Measurements from ENCODE around the gene MSANTD1.

MSANTD1 gene

DNA sequence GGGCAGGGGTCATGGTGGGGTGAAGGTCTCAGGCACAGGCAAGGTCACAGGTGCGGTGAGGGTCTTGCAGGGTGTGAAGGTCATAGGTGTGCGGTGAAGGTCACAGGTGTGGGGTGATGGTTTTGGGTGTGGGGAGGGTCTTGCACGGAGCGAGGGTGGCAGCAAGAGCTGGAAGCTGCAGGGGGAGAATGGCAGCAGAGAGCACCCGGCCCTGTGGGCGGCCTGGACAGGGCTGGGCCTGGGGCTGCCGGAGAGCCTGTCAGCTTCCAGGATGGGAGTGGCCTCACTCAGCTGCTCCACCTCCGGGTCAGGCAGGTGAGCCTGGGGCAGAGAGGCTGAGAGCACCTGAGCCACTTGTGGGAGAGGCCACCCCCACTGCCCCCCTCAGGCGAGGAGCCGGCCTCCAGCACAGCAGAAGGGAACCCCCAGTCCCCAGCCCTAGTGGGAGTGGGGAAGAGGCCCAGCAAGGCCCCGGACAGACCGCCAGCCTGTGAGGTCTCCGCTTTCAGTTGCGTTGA lies 1.5 kb downstream of the MSANTD1 start:
- no peak for DNase-seq

DNA sequence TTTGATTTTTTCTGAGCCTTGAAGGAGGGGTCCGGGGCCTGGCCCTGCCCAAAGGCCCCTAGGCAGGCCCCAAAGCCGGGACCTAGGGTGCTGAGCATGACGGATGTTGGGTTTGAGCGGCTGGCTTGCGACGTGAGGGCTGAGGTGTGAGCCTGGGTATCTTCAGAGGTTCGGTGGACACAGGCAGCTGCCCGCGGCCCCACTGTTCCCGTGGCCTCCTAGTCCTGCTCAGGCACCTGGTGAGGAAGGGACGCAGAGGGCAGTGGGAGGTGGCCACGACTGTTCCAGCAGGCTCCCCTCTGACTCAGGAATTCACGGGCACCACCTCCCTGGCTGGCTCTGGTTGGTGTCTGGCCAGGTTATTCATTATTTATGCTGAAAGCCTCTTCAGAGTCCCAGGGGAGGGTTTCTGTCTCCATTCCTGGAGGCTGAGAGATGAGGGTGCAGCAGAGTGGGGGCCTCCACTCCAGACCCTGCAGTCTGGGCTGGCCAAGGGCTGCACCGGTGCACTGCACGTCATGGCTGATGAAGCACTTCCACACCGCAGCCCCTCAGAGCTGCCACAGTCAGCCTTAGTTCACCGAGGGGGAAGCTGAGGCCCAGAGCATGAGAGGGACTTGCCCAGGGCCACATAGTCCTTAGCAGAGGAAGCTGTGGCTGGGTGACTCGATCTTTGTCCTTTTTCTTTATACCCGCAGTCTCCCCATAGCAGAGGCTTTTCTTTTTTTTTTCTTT lies 2.2 kb downstream of the MSANTD1 start:
- DNase-seq = no peak

DNA sequence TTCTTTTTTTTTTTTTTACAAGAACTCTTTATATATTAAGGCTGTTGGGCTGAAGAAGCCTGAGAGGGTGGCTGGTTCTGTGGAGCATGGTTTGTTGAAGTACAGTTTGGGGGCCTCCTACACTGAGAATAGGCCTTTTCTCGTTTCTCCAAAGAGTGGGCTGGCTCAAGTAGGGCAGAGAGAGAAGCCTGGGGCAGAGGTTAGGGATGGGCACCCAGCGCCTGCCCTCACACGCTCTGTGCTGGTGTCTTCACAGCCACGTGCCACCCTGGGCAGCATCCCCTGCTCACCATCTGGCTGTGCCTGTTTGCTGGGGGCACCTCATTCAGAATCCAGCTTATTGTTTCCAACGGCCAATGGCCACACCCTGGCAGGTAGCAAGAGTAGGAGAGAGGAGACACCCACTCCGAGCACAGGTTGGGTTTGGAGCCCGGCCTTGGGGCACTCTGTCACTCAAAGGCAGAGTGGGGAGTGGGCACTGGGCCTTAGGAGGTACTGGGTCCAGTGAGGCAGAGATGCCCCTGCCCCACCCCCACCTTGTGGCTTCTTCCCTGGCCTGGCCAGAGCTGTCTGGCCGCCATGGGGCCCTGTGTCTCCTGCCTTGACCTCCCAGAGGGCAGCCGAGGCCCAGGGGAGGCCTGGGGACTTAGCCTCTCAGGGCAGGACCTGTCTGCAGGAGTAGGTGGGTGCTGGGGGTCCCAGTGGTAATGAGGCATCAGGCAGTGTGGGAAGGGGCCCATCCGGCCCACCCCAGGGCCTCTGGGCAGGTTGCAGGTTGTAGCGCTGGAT lies 2.9 kb downstream of the MSANTD1 start:
- DNase-seq = no peak

DNA sequence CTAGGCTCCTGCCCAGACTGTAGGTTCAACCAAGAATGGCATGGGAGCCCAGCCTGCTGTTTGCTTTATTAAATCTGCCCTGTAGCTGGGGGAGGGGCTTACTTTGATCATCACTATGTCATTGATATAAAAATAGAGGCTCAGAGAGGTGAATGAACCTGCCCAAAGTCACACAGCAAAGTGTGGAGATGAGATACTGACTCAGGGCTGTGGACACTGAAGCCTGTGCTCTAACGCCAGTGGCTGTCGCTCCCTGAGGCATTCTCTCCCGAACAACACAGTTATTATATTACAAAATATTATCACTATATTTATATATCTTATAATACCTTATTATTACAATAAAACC lies 3.5 kb downstream of the MSANTD1 start:
- no peak for DNase-seq

DNA sequence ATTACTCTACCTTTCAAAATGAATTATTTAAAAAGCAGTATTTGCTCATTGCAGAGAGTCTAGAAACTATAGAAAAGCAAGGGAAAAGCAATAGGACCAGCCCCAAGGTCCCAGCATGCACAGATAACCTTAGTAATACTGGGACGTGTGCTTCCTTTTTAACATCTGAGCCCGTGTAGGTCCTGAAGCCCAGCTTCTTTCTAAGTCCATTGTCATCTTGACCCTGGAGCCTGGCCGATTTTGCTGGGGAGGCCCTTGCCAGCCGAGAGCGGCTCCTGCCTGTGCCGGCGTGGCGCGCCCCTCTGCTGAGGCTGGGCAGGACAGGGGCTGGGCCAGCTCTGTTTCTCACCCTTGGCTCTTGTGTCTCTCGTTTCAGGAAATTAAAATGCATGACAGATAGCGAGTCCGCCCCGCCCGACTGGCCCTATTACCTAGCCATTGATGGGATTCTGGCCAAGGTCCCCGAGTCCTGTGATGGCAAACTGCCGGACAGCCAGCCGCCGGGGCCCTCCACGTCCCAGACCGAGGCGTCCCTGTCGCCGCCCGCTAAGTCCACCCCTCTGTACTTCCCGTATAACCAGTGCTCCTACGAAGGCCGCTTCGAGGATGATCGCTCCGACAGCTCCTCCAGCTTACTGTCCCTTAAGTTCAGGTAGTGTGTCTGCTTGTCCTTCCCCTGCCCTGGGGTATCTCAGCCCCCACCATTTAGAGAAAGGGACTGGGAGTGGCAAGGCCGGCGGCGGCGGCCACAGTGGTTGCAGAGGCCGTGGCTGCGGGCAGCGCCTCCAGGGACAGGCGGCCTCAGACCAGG lies 4.1 kb downstream of the MSANTD1 start:
- no peak for DNase-seq

DNA sequence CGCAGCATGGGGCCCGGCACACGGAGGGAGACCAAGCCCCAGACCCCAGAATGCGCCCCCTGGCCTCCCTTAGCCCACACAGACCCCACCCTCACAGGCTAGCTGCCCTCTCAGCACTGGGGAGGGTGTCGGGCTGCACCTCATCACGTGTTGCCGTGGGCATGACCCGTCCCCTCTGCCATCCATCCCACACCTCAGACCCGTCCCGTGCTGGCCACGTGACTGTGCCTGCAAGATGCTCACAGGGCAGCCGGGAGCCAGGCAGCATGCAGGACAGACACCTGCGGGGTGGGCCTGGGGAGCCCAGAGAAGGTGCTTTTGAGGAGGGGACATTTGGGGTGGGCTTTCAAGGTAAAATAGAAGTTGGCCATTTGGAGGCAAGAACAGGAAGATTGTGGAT lies 4.8 kb downstream of the MSANTD1 start:
- no peak for DNase-seq

DNA sequence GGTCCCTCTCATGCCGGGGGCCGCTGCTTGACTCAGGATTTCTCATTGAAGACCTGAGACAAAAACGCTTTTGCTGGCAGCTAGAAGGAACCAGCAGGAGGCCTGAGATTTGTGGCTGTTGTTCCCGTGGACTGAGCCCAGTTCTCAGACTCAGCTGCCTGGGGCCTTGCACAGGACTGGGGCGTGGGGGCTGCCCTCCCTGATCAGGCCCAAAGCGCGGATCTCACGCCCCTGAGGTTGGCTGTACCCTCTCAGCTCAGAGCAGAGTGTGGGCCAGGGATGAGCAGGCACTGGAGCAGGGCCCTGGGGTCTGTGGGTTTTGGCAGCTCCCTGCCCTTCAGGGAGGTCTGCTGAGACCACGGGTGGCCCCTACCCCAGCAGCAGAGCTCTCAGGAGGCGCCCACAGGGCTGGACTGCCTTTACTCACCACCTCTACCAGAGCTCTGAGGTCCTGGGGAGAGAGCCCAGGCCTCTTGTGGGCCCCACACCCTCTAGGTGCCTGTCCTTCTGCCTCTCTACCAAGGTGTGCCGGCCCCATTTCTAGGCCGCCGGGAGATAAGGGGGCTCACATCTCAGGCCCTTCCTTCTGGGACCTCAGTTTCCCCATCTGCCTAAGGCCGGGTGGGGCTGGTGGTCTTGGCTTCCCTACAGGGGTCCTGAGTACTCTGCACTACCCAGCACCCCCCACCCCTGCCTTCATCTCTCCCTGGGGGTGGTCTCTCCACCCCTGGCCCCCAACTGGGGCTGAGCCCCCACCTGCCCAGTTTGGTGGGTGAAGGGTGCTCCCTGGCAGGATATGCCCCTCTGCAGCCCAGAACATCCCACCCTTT lies 5.6 kb downstream of the MSANTD1 start:
- DNase-seq = no peak

DNA sequence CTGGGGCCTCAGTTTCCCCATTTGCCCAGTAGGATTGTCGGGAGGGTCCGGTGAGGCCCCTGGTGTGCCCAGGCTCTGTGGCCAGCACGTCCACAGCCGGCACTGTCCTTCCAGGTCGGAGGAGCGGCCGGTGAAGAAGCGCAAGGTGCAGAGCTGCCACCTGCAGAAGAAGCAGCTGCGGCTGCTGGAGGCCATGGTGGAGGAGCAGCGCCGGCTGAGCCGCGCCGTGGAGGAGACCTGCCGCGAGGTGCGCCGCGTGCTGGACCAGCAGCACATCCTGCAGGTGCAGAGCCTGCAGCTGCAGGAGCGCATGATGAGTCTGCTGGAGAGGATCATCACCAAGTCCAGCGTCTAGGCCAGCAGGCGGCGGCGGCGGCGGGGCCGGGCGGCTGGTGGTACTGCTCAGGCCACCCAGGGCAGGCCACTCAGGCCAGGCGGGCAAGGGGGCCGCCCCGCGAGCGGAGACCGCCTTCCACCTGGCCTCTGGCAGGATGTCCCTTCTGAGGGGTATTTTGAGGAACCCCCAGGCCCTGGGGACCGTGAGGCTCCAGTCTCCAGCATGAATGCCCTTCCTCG lies 6.7 kb downstream of the MSANTD1 start:
- DNase-seq = no peak

DNA sequence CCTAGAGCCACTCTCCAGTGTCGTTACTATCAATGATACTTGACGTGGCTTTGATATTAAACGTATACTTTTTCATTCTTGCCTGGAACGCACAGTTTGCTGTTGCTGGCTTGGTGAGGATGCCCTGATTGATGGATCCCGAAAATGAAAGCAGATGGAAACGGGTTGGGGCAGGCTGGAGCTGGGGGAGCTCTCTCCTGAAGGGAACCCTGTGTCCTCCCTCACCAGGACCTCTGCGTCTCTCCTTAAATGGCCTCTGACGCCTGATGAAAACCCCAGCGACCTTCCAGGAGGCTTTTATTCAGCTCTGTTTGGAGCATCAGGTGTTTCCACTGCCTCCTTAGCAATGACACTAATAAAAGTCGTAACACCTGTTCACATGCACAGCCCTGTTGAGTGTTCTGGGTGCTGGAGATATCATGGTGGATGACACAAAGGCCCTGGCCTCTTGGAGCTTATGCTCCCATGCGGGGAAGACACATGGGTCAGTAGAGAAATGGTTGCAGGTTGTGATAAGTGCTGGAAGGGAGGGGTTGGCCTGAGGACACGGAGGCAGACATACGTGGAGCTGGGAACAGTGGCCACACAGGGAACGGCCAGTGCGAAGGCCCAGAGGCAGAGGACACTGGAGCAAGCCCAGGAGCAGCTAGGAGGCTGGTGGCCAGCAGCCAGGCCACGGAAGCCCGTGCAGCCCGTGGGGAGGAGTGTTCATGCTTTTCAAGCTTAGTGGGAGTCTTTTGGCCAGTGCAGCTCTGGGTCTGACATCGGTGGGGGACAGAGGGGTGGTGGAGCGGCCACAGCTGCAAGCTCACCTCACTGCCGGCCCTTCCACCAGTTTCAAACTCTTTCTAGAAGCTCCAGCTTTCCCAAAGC lies 7.5 kb downstream of the MSANTD1 start:
- no peak for DNase-seq

DNA sequence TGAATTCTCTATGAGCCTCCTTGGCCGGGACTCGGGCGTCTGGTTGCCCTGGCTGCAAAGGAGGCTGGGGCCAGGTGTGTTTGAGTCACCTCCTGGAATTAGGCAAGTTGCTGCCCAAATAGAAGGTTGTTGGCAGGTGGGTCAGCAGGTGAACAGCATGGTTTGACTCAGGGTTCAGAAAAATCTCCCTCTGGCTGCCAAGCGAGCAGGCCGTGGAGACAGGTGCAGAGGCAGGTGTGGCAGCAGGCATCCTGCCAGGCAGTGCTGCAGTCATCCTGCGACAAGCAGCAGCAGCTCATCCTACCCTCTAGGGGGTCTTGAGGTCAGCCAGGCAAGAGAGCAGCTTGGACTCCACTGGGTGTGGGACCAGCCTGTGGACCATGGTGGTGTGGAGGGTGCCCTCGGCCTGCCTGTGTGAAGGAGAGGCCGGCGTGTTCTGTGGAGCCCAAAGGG lies 8.2 kb downstream of the MSANTD1 start:
- DNase-seq = no peak

DNA sequence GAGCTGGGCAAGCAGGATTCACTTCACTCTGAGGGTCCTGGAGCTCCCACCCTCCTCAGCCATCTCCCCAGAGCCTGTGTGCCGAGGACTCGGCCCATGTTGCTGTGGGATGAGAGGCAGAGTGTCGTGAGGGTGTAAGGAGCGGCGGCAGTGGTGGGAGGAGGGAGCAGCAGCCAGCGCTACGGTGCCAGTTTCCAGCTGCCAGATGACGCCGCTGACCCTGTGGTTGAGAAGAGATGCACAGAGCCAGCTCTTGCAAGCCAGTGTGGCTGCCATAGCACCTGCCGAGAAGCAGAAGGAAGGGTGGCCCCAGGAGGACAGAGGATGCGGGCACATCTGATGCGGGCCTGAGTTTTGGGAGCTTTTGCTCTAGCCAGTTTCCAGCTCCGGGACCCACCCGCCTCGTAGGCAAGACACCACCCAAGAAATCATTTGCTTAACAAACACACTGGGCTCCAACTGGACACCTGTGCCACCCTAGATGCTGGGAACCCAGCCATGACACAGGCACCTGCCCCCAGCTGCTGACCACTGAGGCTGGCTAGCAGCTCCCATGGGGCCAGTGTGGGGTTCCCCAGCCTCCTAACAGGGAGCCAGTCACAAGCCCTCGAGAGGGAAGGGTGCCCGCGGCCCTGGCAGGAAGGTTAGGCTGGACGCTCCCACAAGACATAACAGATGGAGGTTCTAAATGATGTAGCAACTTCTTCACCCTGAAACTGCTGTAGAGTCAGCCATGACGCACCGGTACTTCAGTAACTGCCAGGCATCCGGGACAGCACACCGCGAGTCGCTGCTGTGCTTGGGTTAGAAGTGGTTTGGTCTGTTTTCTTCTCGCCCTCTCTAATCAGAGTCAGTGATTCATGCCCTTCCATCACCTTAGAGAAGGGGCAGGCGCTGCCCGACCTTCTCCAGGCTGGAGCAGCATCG lies 8.9 kb downstream of the MSANTD1 start:
- no peak for DNase-seq

DNA sequence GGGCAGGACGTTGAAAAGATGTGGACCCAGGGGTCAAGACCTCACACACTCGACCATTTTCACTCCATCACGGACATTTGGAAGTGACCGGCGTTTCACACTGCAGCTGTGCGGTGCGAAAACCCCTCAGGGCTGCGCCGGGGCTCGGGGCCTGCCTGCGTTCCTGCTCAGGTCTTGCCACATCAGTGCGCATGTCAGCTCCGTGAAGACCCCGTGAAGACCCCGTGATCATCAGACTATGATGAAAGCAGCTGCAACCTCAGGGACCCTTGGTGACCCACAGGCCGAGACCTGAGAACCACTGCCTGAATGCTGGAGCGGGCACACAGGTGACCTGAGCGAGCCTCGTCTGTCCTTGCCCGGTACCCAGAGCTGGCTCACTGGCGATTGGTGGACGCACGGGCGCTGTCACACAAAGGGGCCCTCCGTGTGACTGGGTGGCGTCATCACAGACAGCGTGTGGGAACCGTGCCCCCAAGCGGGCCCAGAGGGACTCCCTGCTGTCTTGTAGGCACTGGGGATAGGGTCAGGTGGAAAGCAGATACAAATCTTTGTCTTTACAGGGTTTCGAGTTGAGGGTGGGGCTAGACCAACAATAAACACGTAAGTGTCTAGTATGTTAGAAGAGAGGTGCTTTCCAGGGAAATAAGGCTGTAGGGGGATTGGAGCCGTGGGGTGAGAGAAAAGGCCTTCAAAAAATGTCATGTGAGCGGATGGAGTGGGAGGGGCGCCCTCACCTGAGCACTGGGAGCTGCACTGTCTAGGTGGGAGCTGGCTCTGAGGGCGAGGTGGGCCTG lies 12.7 kb downstream of the MSANTD1 start:
- no peak for DNase-seq

DNA sequence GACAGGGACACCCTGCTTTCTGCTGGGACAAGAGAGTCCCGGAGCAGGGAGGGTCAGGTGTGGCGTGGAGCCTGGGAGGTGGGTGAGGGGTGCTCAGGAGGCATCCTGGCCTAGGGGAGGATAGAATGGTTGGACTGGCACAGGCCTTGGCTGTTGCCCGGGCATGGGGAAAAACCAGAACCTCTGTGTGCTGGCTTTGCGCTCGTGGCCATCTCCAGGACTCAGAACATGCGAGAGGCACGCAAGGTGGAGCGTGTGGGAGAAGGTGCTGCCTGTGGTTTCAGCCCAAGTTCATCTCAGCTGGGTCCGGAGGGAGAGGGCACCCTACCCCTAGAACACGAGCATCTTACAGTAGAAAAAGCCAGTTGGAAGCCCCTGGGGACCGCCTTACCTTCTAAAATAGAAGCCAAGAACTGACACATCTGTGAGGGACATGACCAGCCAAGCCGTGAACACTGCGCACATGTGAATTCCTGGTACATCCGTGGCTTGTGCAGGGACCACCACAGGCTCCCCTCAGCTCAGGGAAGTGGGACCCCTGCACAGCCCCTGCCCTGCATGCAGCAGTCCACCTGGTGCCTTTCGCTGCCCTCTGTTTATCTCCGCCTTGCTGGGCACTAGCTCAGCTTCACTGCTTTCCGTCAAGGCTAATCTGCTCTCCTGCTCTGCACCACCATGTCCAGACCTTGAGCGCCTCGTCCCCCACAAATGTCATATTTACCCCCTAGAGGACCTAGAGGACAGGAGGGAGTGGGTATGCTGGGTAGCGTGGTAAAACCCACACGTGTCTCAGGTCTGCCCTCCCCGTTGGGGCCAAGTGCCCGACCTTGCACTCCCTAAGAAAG lies 13.5 kb downstream of the MSANTD1 start:
- no peak for DNase-seq

DNA sequence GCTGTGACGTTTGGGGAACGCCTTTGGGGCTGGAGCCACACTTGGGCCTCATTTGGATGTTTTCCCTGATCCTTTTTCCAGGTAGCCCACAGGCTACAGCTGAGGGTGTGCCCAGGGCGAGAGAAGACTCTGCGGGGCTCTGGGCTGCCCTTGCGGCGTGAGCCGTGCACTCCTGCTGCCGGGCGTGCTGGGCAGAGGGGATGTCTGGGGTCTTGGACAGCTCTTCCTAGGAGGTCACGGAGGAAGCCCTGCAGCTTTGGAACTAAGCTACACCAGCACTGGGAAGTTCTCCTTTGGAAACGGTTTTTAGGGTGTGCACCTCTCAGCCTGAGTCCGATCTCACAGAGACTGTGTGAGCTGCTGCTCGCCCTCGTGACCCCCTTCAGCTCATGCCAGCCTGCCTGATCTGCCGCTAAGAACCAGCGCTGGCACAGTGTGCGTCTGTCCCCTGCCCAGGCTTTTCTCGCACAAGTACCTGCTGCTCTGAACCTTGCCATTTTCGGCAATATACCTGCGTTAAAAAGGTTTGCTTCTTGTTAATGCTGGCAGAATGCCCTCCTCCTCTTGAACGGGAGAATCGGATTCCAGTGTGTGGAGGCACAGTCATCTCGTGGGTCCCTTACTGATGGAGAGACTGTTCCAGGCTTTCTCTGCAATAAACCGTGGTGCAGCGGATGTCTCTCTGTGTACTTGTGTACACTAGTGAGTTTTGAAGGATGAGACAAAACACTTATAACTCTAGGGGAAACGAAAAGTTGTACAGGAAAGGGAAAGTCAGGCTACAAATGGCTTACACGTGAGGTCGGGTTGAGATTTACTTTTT lies 14.3 kb downstream of the MSANTD1 start:
- DNase-seq = no peak

DNA sequence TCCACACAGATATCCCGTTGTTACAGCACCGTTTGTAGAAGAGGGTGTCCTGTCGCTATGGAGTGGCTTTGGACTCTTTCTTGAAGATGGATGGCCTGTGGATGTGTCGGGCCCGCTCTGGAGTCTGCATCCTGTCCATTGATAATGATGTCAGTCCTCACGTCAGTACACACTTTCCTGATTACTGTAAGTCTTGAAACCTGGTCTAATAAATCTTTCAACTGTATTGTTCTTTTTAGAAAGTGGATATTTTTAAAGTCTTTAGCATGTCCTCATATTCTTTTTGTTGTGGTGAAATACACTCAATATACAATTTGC lies 14.9 kb downstream of the MSANTD1 start:
- no peak for DNase-seq

DNA sequence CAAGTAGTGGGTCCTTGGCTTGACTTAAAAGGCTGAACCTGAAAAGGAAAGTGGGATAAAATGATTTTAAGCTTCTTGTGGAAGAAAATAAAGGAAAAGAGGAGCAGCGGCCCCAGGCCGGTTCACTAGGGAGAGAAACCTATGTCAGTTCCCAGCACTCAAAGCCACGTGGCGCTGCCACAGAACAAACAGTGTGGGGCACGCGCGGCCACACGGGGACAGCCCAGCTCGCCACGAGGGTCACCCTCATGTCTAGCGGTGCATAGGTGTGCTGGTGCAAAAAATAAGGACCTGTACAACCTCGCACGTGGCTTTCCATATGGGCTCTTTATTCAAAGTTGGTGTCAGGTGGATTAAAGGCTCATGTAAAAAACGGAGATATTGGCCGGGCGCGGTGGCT lies 17.1 kb downstream of the MSANTD1 start:
- DNase-seq = no peak

All from activated CD4-positive, alpha-beta T cell treated with anti-CD3 and anti-CD28 coated beads, Interleukin-2, amount 50 U/mL, for 16 hours (primary cell).